RWPE2 (cell line): ENCODE results near the gene TEP1.
"Not testable (repeated sequence)": the region's sequence is repeated elsewhere in the genome, so short reads cannot be mapped to it uniquely, and the experiment has no call there.

Experiments used
- ATAC-seq: fragments of 200-7000 bp; cut with Tn5 transposase; 3 replicates; pipeline ENCODE4 v1.9.1; 2021; ENCODE audit warnings: low read depth
- DNase-seq: peaks from one replicate; pipeline ENCODE4 v3.0.0-alpha.2; 2020; ENCODE audit warnings: low spot score
- H3K27ac ChIP-seq: fragments of 450-650 bp; 2 replicates; pipeline ENCODE4 v1.5.1; 2017; ENCODE audit warnings: mild to moderate bottlenecking; ENCODE audit not compliant: poor library complexity, severe bottlenecking
- H3K27me3 ChIP-seq: fragments of 250-450 bp; sonication (Bioruptor Pico); 2 replicates; pipeline ENCODE4 v1.5.1; 2021; ENCODE audit warnings: mild to moderate bottlenecking, moderate library complexity; ENCODE audit not compliant: insufficient read depth, poor library complexity, severe bottlenecking
- H3K36me3 ChIP-seq: fragments of 250-450 bp; sonication (Bioruptor Pico); 2 replicates; pipeline ENCODE4 v1.5.1; 2020; ENCODE audit warnings: low read depth, mild to moderate bottlenecking, moderate library complexity
- H3K4me1 ChIP-seq: fragments of 250-450 bp; sonication (Bioruptor Pico); 2 replicates; pipeline ENCODE4 v1.5.1; 2021; ENCODE audit warnings: mild to moderate bottlenecking, moderate library complexity; ENCODE audit not compliant: insufficient read depth, poor library complexity, severe bottlenecking
- H3K4me3 ChIP-seq: fragments of 250-450 bp; sonication (Bioruptor Pico); 2 replicates; pipeline ENCODE4 v1.5.1; 2021; ENCODE audit warnings: mild to moderate bottlenecking, moderate library complexity; ENCODE audit not compliant: severe bottlenecking
- H3K9me3 ChIP-seq: fragments of 250-450 bp; sonication (Bioruptor Pico); 2 replicates; pipeline ENCODE4 v1.5.1; 2021; ENCODE audit warnings: mild to moderate bottlenecking, moderate library complexity; ENCODE audit not compliant: severe bottlenecking
- CTCF ChIP-seq: fragments of 450-650 bp; IDR thresholded peaks from one replicate; pipeline ENCODE4 v1.5.1; 2017; ENCODE audit warnings: mild to moderate bottlenecking, moderate library complexity; ENCODE audit not compliant: poor library complexity, severe bottlenecking

The TEP1 gene

GRCh38 chr14:20376071-20376588, 37.2 kb downstream of the TEP1 start:
- Histone ChIP-seq H3K27ac (no peak overlapping the region), H3K4me1 (no peaks in the 10 kb centered on the region), H3K27me3 (no peaks in the 10 kb centered on the region), H3K36me3 (peaks cover 95% of the 10 kb centered on the region), H3K4me3 (no peak overlapping the region), H3K9me3 (no peaks in the 10 kb centered on the region)
- no peak for DNase-seq
- no peak for TF ChIP-seq CTCF
- no peak for ATAC-seq

- Histone ChIP-seq H3K4me3 (no peak overlapping the region), H3K27me3 (no peaks in the 10 kb centered on the region), H3K36me3 (peaks cover 95% of the 10 kb centered on the region), H3K4me1 (no peaks in the 10 kb centered on the region), H3K9me3 (no peaks in the 10 kb centered on the region), H3K27ac (no peak overlapping the region)
- TF ChIP-seq CTCF: no peak
- ATAC-seq: no peak
- no peak for DNase-seq
Measured at GRCh38 chr14:20375471-20375870, 37.8 kb downstream of the TEP1 start.

- Histone ChIP-seq H3K27ac (no peak overlapping the region), H3K9me3 (no peaks in the 10 kb centered on the region), H3K27me3 (no peaks in the 10 kb centered on the region), H3K4me3 (no peak overlapping the region), H3K36me3 (peaks cover 93% of the 10 kb centered on the region), H3K4me1 (no peaks in the 10 kb centered on the region)
- no peak for TF ChIP-seq CTCF
- no peak for DNase-seq
- no peak for ATAC-seq
Measured at GRCh38 chr14:20372796-20373195, 40.5 kb downstream of the TEP1 start.

- Histone ChIP-seq H3K4me3 (no peak overlapping the region), H3K27me3 (no peaks in the 10 kb centered on the region), H3K9me3 (no peaks in the 10 kb centered on the region), H3K36me3 (peaks cover 67% of the 10 kb centered on the region), H3K4me1 (no peaks in the 10 kb centered on the region), H3K27ac (no peak overlapping the region)
- DNase-seq (no peak), ATAC-seq (no peak)
- TF ChIP-seq CTCF: no peak
Measured at GRCh38 chr14:20365928-20366327, 47.4 kb downstream of the TEP1 start.

GRCh38 chr14:20358474-20358873, 54.8 kb downstream of the TEP1 start:
- H3K4me3 ChIP-seq, ATAC-seq, H3K27ac ChIP-seq, H3K9me3 ChIP-seq, H3K4me1 ChIP-seq, H3K27me3 ChIP-seq, DNase-seq: not testable (repeated sequence)
- H3K36me3 ChIP-seq: peaks cover 83% of the 10 kb centered on the region
